ENCODE results near the gene CNTNAP1. TPM values are rescaled to one million over a fixed set of nuclear protein-coding genes. Genes with fewer than 3 reads are reported as not detected.

CNTNAP1 gene
- total RNA-seq, 1 donor from 2014 or later: 15.1 TPM

- Histone ChIP-seq H4K20me1 (ENCODE audit: low read depth) (peaks cover 24% of the 10 kb centered on the region), H3K27me3 (peaks cover 22% of the 10 kb centered on the region), H3K27ac (no peak overlapping the region), H3K9me3 (ENCODE audit: low read depth) (no peaks in the 10 kb centered on the region), H3K4me3 (no peak overlapping the region), H3K4me1 (peaks cover 11% of the 10 kb centered on the region), H3K9ac (no peak overlapping the region), H3K36me3 (no peaks in the 10 kb centered on the region), H2AFZ (replicated peaks) (no peak overlapping the region), H3F3A (ENCODE audit: low read depth) (peaks cover 33% of the 10 kb centered on the region), H3K4me2 (no peak overlapping the region), H3K79me2 (ENCODE audit: low read depth) (no peaks in the 10 kb centered on the region)
- Mint-ChIP-seq H3K27me3 (ENCODE audit: insufficient read depth, low read depth) (peaks cover 13% of the 10 kb centered on the region), H3K36me3 (peaks cover 37% of the 10 kb centered on the region), H3K27ac (no peak overlapping the region), H3K9me3 (no peaks in the 10 kb centered on the region), H3K4me3 (peak overlapping the region; percentile 27), H3K4me1 (peaks cover 22% of the 10 kb centered on the region)
- no peak for DNase-seq (ENCODE audit: low spot score)
- TF ChIP-seq CTCF (IDR thresholded peaks at IDR 0.05) (no peak), EZH2phosphoT487 (IDR thresholded peaks at IDR 0.05) (no peak), EZH2 (IDR thresholded peaks at IDR 0.05) (no peak)
Observed at GRCh38 chr17:42667088-42667951, 15.0 kb upstream of the CNTNAP1 start.

DNA sequence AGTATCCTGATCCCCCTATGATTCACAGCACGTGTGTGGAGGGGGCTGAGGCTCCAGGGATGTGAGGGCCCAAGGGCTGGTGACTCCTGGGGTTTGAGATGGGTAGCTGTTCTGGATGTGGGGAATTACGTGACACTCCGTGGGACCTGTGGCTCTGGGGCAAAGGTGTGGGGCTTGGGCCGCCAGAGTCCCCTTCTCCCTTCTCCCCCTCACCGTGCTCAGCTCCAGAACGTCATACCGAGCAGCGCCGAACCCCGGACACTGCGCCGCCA, 12.7 kb upstream of the CNTNAP1 start:
- Histone ChIP-seq H3K4me2 (peak overlapping the region; percentile 82), H3K79me2 (ENCODE audit: low read depth) (no peaks in the 10 kb centered on the region), H3K9ac (no peak overlapping the region), H3F3A (ENCODE audit: low read depth) (peaks cover 37% of the 10 kb centered on the region), H3K4me3 (peak overlapping the region; percentile 43), H3K27ac (no peak overlapping the region), H3K27me3 (peaks cover 44% of the 10 kb centered on the region), H4K20me1 (ENCODE audit: low read depth) (peaks cover 44% of the 10 kb centered on the region), H3K36me3 (no peaks in the 10 kb centered on the region), H3K9me3 (ENCODE audit: low read depth) (no peaks in the 10 kb centered on the region), H3K4me1 (peaks cover 14% of the 10 kb centered on the region), H2AFZ (replicated peaks) (no peak overlapping the region)
- no peak for DNase-seq (ENCODE audit: low spot score)
- no peaks in the 10 kb centered on the region for H3K9me3 Mint-ChIP-seq
- H3K27ac Mint-ChIP-seq: no peak overlapping the region
- peaks cover 10% of the 10 kb centered on the region for H3K27me3 Mint-ChIP-seq (ENCODE audit: insufficient read depth, low read depth)
- TF ChIP-seq EZH2 (IDR thresholded peaks at IDR 0.05): no peak
- TF ChIP-seq EZH2phosphoT487 (IDR thresholded peaks at IDR 0.05): no peak
- TF ChIP-seq CTCF (IDR thresholded peaks at IDR 0.05): no peak
- H3K4me1 Mint-ChIP-seq: peaks cover 27% of the 10 kb centered on the region
- peaks cover 33% of the 10 kb centered on the region for H3K36me3 Mint-ChIP-seq
- H3K4me3 Mint-ChIP-seq: peak overlapping the region; percentile 56

DNA sequence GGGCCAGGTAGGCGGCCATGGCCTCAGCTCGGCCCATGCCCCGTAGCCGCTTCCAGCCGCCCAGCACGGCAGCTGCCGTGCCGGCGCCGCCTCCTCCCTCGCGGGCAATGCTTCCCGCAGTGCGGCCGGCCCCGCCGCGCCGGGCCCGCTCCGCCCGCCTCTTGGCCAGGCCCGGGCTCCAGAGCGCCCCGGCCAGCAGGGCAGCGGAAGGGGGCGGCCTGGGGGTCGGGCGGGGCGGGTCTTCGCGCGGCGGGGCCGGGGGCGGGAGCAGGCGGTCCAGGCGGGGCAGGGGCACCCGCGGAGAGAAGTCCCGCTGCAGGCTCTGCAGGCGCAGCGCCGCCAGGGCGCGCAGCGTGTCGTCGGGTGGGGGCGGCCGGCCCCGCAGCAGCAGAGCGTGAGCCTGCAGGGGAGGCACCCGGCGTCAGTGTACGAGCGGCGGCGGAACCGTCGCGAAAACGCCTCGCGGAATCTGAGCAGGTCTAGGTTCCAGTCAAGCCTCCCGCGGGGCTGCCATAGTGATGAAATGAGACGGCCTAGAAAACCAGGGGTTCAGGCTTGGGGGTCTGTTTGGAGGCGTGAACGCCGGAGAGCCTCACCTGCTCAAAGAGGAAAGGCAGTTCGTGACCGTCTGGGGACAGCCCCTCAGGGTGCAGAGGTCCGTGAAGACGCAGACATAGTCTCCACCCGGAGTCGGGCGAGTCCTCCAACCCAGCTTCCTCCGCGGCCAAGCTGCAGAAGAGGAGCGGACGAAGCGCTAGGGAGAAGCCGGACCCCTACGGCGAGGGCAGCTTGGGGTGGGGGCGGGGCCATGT, 12.1 kb upstream of the CNTNAP1 start:
- no peaks in the 10 kb centered on the region for H3K9me3 ChIP-seq (ENCODE audit: low read depth)
- H3K4me3 Mint-ChIP-seq: peak overlapping the region; percentile 53
- H3K9ac ChIP-seq: no peak overlapping the region
- TF ChIP-seq EZH2phosphoT487 (IDR thresholded peaks at IDR 0.05) (no peak), CTCF (IDR thresholded peaks at IDR 0.05) (peak; percentile 10), EZH2 (IDR thresholded peaks at IDR 0.05) (no peak)
- H3F3A ChIP-seq (ENCODE audit: low read depth): peaks cover 37% of the 10 kb centered on the region
- H2AFZ ChIP-seq (replicated peaks): no peak overlapping the region
- H3K4me2 ChIP-seq: peak overlapping the region; percentile 82
- H3K27ac Mint-ChIP-seq: no peak overlapping the region
- peaks cover 31% of the 10 kb centered on the region for H3K4me1 Mint-ChIP-seq
- no peaks in the 10 kb centered on the region for H3K9me3 Mint-ChIP-seq
- H3K27me3 Mint-ChIP-seq (ENCODE audit: insufficient read depth, low read depth): peaks cover 10% of the 10 kb centered on the region
- H3K27ac ChIP-seq: no peak overlapping the region
- peaks cover 50% of the 10 kb centered on the region for H4K20me1 ChIP-seq (ENCODE audit: low read depth)
- H3K27me3 ChIP-seq: peaks cover 50% of the 10 kb centered on the region
- peaks cover 33% of the 10 kb centered on the region for H3K36me3 Mint-ChIP-seq
- no peaks in the 10 kb centered on the region for H3K36me3 ChIP-seq
- no peaks in the 10 kb centered on the region for H3K79me2 ChIP-seq (ENCODE audit: low read depth)
- H3K4me1 ChIP-seq: peaks cover 19% of the 10 kb centered on the region
- peak; percentile 79 for DNase-seq (ENCODE audit: low spot score)
- peak overlapping the region; percentile 43 for H3K4me3 ChIP-seq
